ENCODE results near the gene BLOC1S2. TPM values are rescaled to one million over a fixed set of nuclear protein-coding genes. Genes with fewer than 3 reads are reported as not detected.
A peak's percentile ranks its signal among the peaks of the same experiment; 100 is the strongest.

Gene BLOC1S2
- total RNA-seq, 4 donors from 2014 or later, result 11.7 to 49.6 (median 36.2) TPM

GRCh38 chr10:100245484-100246220 is 40.8 kb downstream of the BLOC1S2 start:
- Histone ChIP-seq H3K9me3 (no peaks in the 10 kb centered on the region), H3K36me3 (peaks cover 92% of the 10 kb centered on the region), H3K27ac (no peak overlapping the region), H3K4me3 (no peak overlapping the region), H3K4me1 (no peaks in the 10 kb centered on the region), H3K27me3 (no peaks in the 10 kb centered on the region)
- no peak for TF ChIP-seq POLR2A (IDR thresholded peaks at IDR 0.05)
- no peak for TF ChIP-seq CTCF (IDR thresholded peaks at IDR 0.05)
- no peak for TF ChIP-seq POLR2AphosphoS5 (IDR thresholded peaks at IDR 0.05)
- no peak for TF ChIP-seq EP300 (IDR thresholded peaks at IDR 0.05)
- 92% methylated on average over 5 of the region's 5 CpGs for WGBS
- no peak for DNase-seq (ENCODE audit: low spot score in 2 of 2)

GRCh38 chr10:100239851-100240250 is 46.6 kb downstream of the BLOC1S2 start:
- 96% methylated on average over 3 of the region's 3 CpGs for WGBS
- H3K36me3 ChIP-seq, result peaks cover 94% of the 10 kb centered on the region
- H3K27me3 ChIP-seq, result no peaks in the 10 kb centered on the region
- no peak overlapping the region for H3K27ac ChIP-seq
- no peaks in the 10 kb centered on the region for H3K4me1 ChIP-seq
- H3K9me3 ChIP-seq, result no peaks in the 10 kb centered on the region
- DNase-seq (ENCODE audit: low spot score in 2 of 2), result no peak
- TF ChIP-seq POLR2A (IDR thresholded peaks at IDR 0.05) (no peak), EP300 (IDR thresholded peaks at IDR 0.05) (no peak), POLR2AphosphoS5 (IDR thresholded peaks at IDR 0.05) (no peak), CTCF (IDR thresholded peaks at IDR 0.05) (no peak)
- no peak overlapping the region for H3K4me3 ChIP-seq

- H3K27ac ChIP-seq, result no peak overlapping the region
Observed at GRCh38 chr10:100238429-100238828, 48.1 kb downstream of the BLOC1S2 start.

GRCh38 chr10:100232101-100232500 is 54.4 kb downstream of the BLOC1S2 start:
- Histone ChIP-seq H3K4me1 (peaks cover 13% of the 10 kb centered on the region), H3K9me3 (no peaks in the 10 kb centered on the region), H3K27me3 (no peaks in the 10 kb centered on the region), H3K4me3 (no peak overlapping the region), H3K27ac (no peak overlapping the region), H3K36me3 (peaks cover 54% of the 10 kb centered on the region)
- TF ChIP-seq CTCF (IDR thresholded peaks at IDR 0.05) (no peak), EP300 (IDR thresholded peaks at IDR 0.05) (no peak), POLR2AphosphoS5 (IDR thresholded peaks at IDR 0.05) (no peak), POLR2A (IDR thresholded peaks at IDR 0.05) (no peak)
- WGBS, result 89% methylated on average over 2 of the region's 2 CpGs
- no peak for DNase-seq (ENCODE audit: low spot score in 2 of 2)

More at GRCh38 chr10:100238429-100238828, 48.1 kb downstream of the BLOC1S2 start:
- Histone ChIP-seq H3K4me3 (no peak overlapping the region), H3K27me3 (no peaks in the 10 kb centered on the region), H3K9me3 (no peaks in the 10 kb centered on the region), H3K36me3 (peaks cover 94% of the 10 kb centered on the region), H3K4me1 (no peaks in the 10 kb centered on the region)
- WGBS, result 97% methylated on average over 7 of the region's 7 CpGs
- no peak for DNase-seq (ENCODE audit: low spot score in 2 of 2)
- no peak for TF ChIP-seq CTCF (IDR thresholded peaks at IDR 0.05)
- TF ChIP-seq EP300 (IDR thresholded peaks at IDR 0.05), result no peak
- TF ChIP-seq POLR2AphosphoS5 (IDR thresholded peaks at IDR 0.05), result no peak
- no peak for TF ChIP-seq POLR2A (IDR thresholded peaks at IDR 0.05)

- no peaks in the 10 kb centered on the region for H3K9me3 ChIP-seq
- peaks cover 13% of the 10 kb centered on the region for H3K4me1 ChIP-seq
- TF ChIP-seq POLR2AphosphoS5 (IDR thresholded peaks at IDR 0.05), result no peak
- no peak for TF ChIP-seq POLR2A (IDR thresholded peaks at IDR 0.05)
- TF ChIP-seq CTCF (IDR thresholded peaks at IDR 0.05), result no peak
- no peak for TF ChIP-seq EP300 (IDR thresholded peaks at IDR 0.05)
- peak overlapping the region; percentile 97 for H3K4me3 ChIP-seq
- H3K36me3 ChIP-seq, result peaks cover 42% of the 10 kb centered on the region
- H3K27ac ChIP-seq, result peak overlapping the region; percentile 67
- no peaks in the 10 kb centered on the region for H3K27me3 ChIP-seq
- DNase-seq (ENCODE audit: low spot score in 2 of 2), result no peak
- WGBS, result 53% methylated on average over 21 of the region's 21 CpGs
Observed at GRCh38 chr10:100229819-100230422, 56.6 kb downstream of the BLOC1S2 start.

Measured in suprapubic skin (tissue), 4 donors.